Measurements from ENCODE around the gene TMTC2.

The TMTC2 gene

DNA sequence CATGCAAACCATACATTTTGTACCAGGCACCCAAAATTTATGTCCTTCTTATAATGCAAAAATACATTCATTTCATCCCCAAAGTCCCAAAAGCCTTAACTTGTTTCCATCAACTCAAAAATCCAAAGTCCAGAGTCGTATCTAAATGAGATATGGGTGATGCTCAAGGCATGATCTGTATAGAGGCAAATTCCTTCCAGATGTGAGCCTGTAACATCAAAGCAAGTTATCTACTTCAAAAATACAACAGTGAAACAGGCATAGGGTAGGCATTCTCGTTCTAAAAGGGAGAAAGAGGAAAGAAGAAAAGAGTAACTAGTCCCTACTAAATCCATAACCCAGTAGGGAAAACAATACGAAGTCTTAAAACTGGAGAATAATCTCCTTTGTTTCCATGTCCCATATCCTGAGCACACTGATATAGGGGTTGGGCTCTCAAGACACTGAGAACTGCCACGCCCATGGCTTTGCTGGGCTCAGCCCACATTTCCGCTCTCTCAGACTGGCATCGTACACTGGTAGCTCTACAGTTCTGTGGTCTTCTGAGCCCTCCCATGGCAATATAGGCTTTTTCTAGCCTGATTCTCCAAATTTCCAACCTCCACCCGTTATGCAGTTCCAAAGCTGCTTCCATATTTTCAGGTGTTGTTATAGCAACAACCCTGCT lies 232.8 kb downstream of the TMTC2 start:
- TF ChIP-seq, protein P1, sequence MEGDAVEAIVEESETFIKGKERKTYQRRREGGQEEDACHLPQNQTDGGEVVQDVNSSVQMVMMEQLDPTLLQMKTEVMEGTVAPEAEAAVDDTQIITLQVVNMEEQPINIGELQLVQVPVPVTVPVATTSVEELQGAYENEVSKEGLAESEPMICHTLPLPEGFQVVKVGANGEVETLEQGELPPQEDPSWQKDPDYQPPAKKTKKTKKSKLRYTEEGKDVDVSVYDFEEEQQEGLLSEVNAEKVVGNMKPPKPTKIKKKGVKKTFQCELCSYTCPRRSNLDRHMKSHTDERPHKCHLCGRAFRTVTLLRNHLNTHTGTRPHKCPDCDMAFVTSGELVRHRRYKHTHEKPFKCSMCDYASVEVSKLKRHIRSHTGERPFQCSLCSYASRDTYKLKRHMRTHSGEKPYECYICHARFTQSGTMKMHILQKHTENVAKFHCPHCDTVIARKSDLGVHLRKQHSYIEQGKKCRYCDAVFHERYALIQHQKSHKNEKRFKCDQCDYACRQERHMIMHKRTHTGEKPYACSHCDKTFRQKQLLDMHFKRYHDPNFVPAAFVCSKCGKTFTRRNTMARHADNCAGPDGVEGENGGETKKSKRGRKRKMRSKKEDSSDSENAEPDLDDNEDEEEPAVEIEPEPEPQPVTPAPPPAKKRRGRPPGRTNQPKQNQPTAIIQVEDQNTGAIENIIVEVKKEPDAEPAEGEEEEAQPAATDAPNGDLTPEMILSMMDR (IDR thresholded peaks at IDR 0.05; ENCODE audit: control insufficient read depth, extremely low read depth, insufficient read depth), result no peak
- DNase-seq (ENCODE audit: low read depth), result no peak
- H3K4me3 ChIP-seq (ENCODE audit: low read depth, low read length), result no peak overlapping the region

DNA sequence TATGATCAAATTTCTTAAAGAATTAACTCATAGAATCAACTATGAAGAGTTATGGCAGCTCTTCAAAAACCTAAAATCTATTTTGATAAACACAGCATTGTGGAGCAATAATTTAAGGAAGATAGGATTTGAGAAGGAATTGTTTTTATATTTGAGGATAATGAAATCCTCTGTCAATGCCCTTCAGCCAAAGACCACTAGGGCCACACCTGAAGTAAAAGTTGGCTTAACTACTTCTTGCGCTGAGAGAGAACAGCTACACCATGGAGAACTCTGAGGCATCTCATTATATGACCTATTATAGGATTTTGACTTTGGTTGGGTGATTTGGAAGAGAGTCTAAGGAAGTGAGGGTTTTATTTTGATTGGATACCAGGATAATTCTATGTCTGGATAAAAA lies 237.2 kb downstream of the TMTC2 start:
- TF ChIP-seq, protein P1 (IDR thresholded peaks at IDR 0.05; ENCODE audit: control insufficient read depth, extremely low read depth, insufficient read depth), result no peak
- no peak for DNase-seq (ENCODE audit: low read depth)
- no peak overlapping the region for H3K4me3 ChIP-seq (ENCODE audit: low read depth, low read length)

DNA sequence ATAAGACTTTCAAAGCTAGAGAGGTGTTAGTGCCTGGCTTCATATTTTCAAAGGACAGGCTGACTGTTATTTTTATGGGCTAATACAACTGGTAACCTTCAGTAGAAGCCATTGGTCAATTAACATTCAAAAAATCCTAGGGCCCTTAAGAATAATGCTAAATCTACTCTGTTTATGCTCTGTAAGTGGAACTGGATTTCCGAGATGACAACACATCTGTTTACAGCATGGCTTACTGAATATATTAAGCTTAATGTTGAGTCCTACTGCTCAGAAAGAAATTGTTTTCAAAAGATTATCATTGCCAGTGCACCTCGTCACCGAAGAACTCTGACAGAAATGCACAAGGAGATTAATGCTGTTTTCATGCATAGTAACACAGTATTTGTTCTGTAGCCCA lies 239.9 kb downstream of the TMTC2 start:
- no peak overlapping the region for H3K4me3 ChIP-seq (ENCODE audit: low read depth, low read length)
- TF ChIP-seq, protein P1 (IDR thresholded peaks at IDR 0.05; ENCODE audit: control insufficient read depth, extremely low read depth, insufficient read depth), result no peak
- no peak for DNase-seq (ENCODE audit: low read depth)

DNA sequence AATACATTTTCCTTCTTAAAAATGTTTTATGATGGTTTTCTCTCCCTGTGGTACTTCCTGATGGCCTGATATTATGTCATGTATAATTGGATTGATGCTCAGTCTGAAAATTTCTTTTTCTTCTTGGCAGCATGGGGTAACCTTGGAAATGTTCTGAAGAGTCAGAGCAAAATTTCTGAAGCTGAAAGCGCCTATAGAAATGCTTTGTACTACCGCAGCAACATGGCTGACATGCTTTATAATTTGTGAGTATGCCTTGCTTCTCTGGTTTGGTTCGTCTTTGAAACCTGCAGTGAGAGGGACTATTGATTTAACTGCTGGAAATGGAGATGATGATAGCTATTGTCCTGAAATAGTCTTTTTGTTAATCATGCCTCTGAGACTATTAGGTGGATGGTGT lies 243.6 kb downstream of the TMTC2 start:
- TF ChIP-seq, protein P1 (IDR thresholded peaks at IDR 0.05; ENCODE audit: control insufficient read depth, extremely low read depth, insufficient read depth), result no peak
- no peak overlapping the region for H3K4me3 ChIP-seq (ENCODE audit: low read depth, low read length)

DNA sequence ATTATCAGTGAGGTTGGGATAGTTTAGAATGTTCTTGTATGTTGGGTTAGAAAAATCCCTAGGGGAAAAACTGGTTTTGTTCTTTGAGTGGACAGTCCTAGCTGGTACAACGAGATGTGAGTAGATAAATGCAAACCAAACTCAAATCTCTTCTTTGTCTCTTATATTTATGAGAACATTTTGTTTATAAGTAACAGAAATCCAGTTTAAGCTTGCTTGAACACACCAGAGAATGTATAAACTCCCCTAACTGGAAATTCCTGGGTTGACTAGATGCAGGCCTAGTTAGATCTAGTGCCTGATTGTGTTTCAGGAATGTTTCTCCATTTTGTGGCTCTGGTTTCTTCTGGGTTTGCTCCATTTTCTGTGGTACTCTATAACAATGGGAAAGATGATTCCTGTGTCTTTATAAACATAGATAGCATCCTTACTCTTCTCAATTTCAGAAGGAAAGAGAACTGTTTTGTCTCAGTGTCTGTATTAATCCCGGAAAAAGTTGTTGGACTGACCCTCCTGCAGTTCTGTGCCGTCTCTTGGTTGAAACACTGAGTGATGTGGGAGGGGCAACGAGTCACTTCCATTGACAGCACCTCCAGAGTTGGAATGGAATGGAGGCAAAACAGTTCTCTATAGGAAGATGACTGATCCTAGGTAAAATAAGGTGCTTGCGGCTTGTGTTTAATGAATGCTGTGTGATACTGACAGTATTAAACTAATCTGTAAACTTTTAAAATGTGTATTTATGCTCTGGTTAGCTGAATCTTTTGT lies 244.8 kb downstream of the TMTC2 start:
- TF ChIP-seq, protein P1 (IDR thresholded peaks at IDR 0.05; ENCODE audit: control insufficient read depth, extremely low read depth, insufficient read depth), result no peak

More for the DNA sequence above, 243.6 kb downstream of the TMTC2 start:
- no peak for DNase-seq (ENCODE audit: low read depth)

DNA sequence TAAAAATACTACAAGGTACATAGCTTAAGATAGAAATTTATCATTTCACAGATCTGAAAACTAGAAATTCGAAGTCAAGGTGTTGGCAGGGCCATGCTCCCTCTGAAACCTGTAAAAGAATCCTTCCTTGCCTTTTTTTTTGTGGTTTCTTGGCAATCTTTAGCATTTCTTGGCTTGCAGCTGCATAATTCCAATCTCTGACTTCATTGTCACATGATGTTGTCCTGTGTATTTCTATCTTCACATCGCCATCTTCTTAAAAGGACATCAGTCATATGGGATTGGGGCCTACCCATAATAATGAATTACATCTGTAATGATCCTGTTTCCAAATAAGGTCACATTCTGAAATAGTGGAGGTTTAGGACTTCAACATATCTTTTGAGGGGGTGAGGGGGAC lies 250.4 kb downstream of the TMTC2 start:
- TF ChIP-seq, protein P1 (IDR thresholded peaks at IDR 0.05; ENCODE audit: control insufficient read depth, extremely low read depth, insufficient read depth), result no peak
- no peak for DNase-seq (ENCODE audit: low read depth)
- no peak overlapping the region for H3K4me3 ChIP-seq (ENCODE audit: low read depth, low read length)

More for the DNA sequence above, 244.8 kb downstream of the TMTC2 start:
- H3K4me3 ChIP-seq (ENCODE audit: low read depth, low read length), result peak overlapping the region; percentile 14; the same call in 1 of the 2 replicates
- peak; percentile 98 for DNase-seq (ENCODE audit: low read depth)
